Activated CD8-positive, alpha-beta memory T cell treated with anti-CD3 and anti-CD28 coated beads, Interleukin-2, amount 50 U/mL, for 24 hours (primary cell): ENCODE measurements around the gene BICC1.

Experiments used
- DNase-seq: peaks from one replicate; pipeline ENCODE4 v3.0.0-alpha.2; 2020; ENCODE audit errors: extremely low read depth

The BICC1 gene

DNA sequence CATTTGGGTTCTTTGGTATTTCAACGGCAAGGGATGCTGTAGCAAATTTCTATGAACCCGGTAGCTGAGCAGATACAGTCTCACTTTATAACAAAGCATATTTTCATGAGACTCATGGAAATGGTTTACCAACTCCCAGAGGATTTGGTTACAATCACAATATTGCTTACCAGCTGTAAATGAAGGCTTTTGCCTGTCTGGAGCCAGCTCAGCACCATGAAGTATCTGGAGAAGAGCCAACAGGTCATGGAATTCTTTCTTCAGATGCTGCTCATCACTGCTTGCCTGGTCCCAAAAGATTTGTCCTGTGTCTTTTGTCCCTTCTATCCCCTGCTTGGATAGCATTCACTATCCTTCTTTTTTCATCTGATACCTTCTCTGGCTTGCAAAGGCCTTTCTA, 346.9 kb downstream of the BICC1 start:
- DNase-seq = no peak

GRCh38 chr10:58867683-58868082, 355.0 kb downstream of the BICC1 start:
- DNase-seq = no peak

DNA sequence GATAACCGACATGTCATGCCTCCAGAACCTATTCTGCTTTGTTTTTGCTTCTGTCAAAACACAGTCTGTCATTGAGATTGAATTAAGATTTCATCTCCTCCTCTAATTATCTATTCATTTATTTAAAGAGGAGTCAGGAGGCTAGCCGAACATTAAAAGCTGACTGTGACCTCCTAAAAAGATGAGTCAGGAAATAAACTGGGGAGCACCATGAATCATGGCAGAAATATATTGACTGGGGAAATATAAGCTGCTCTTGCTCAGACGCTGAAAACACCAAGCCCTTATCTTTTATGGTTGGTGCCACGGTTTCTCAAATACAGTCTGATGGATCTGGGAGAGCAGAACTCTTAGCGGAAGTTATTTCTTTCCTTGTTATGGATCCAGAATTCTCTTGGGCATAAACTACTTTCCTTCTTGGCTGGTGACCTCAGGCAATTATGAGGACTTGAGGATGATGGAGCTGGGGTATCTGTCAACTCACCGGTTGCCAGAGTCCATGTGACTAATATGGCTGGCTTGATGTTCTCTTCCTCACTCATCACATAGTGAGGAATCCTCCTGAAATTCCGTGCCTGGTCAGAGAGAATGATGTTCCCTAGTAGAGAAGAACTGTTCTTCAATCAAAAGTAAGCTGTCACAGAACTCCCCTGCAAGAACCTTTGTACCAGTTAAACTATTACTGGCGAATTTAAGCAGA, 356.2 kb downstream of the BICC1 start:
- no peak for DNase-seq

DNA sequence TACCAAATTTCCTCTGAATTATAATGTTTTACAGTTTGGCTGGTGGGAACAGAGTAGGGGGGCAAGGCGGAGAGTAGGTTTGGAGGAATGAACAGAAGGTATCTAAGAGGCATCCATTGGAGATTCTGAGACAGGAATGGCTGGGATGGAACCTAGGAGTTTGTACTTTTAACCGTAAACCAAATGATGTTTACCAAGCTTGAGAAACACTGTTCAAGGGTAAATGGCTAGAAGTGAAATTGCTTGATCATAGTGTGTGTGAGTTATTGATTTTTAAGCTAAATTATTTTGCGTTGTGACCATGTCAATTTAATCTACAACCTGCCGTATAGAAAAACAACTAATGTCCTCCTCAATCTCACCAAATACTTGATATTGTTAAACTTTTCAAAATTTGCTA, 357.4 kb downstream of the BICC1 start:
- DNase-seq = no peak

GRCh38 chr10:58873161-58873560, 360.5 kb downstream of the BICC1 start:
- DNase-seq = no peak
